ENCODE data around the gene FCHSD2. TPM values are rescaled to one million over a fixed set of nuclear protein-coding genes. Genes with fewer than 3 reads are reported as not detected.
"Not testable (repeated sequence)": the region's sequence is repeated elsewhere in the genome, so short reads cannot be mapped to it uniquely, and the experiment has no call there.

Gene FCHSD2
- total RNA-seq, 1 donor from 2014 or later = 31.1 TPM

GRCh38 chr11:72940417-72940816 lies 201.7 kb downstream of the FCHSD2 start:
- intact Hi-C loops (cut with micrococcal nuclease) = no loop called here

GRCh38 chr11:72939031-72939430 lies 203.1 kb downstream of the FCHSD2 start:
- intact Hi-C loops (cut with micrococcal nuclease) = no loop called here

GRCh38 chr11:72937439-72937838 lies 204.7 kb downstream of the FCHSD2 start:
- intact Hi-C loops (cut with micrococcal nuclease) = no loop called here

GRCh38 chr11:72935700-72936099 lies 206.4 kb downstream of the FCHSD2 start:
- intact Hi-C loops (cut with micrococcal nuclease) = no loop called here

GRCh38 chr11:72932132-72932570 lies 210.0 kb downstream of the FCHSD2 start:
- intact Hi-C loops (cut with micrococcal nuclease) = no loop called here

GRCh38 chr11:72930008-72930407 lies 212.1 kb downstream of the FCHSD2 start:
- intact Hi-C loops (cut with micrococcal nuclease) = no loop called here

GRCh38 chr11:72929256-72929655 lies 212.9 kb downstream of the FCHSD2 start:
- intact Hi-C loops (cut with micrococcal nuclease) = no loop called here

- intact Hi-C loops (cut with micrococcal nuclease) = no loop called here
Measured at GRCh38 chr11:72927380-72927779, 214.7 kb downstream of the FCHSD2 start.

GRCh38 chr11:72926076-72926475 lies 216.0 kb downstream of the FCHSD2 start:
- intact Hi-C loops (cut with micrococcal nuclease) = no loop called here

GRCh38 chr11:72925656-72926055 lies 216.5 kb downstream of the FCHSD2 start:
- intact Hi-C loops (cut with micrococcal nuclease) = no loop called here

GRCh38 chr11:72924568-72925190 lies 217.4 kb downstream of the FCHSD2 start:
- intact Hi-C loops (cut with micrococcal nuclease) = loop anchor here (1.0 kb wide), 1 partner anchor 254 kb away; no protein-coding TSS in a partner anchor

GRCh38 chr11:72921028-72921716 lies 220.9 kb downstream of the FCHSD2 start:
- intact Hi-C loops (cut with micrococcal nuclease) = no loop called here

- intact Hi-C loops (cut with micrococcal nuclease) = no loop called here
Measured at GRCh38 chr11:72920001-72920400, 222.1 kb downstream of the FCHSD2 start.

- intact Hi-C loops (cut with micrococcal nuclease) = no loop called here
Measured at GRCh38 chr11:72918851-72919250, 223.3 kb downstream of the FCHSD2 start.

- intact Hi-C loops (cut with micrococcal nuclease) = no loop called here
Measured at GRCh38 chr11:72912253-72912652, 229.9 kb downstream of the FCHSD2 start.

- intact Hi-C loops (cut with micrococcal nuclease) = not testable (repeated sequence)
Measured at GRCh38 chr11:72909558-72910388, 232.3 kb downstream of the FCHSD2 start.

GRCh38 chr11:72908032-72908676 lies 234.0 kb downstream of the FCHSD2 start:
- intact Hi-C loops (cut with micrococcal nuclease) = no loop called here

GRCh38 chr11:72904016-72904415 lies 238.1 kb downstream of the FCHSD2 start:
- intact Hi-C loops (cut with micrococcal nuclease) = no loop called here

GRCh38 chr11:72901374-72901773 lies 240.7 kb downstream of the FCHSD2 start:
- intact Hi-C loops (cut with micrococcal nuclease) = no loop called here

GRCh38 chr11:72900013-72900412 lies 242.1 kb downstream of the FCHSD2 start:
- intact Hi-C loops (cut with micrococcal nuclease) = no loop called here

- intact Hi-C loops (cut with micrococcal nuclease) = no loop called here
Measured at GRCh38 chr11:72899238-72899637, 242.9 kb downstream of the FCHSD2 start.

- intact Hi-C loops (cut with micrococcal nuclease) = no loop called here
Measured at GRCh38 chr11:72897506-72897905, 244.6 kb downstream of the FCHSD2 start.

Measured in T-helper 2 cell treated with Interferon-gamma antibody and Interleukin-4, amounts not matched to agents 100 ng/mL and 5 ng/mL, for 36 hours (primary cell).